Skeletal muscle tissue (tissue), 4 donors: ENCODE measurements around the gene C10orf143. TPM values are rescaled to one million over a fixed set of nuclear protein-coding genes. Genes with fewer than 3 reads are reported as not detected.

Experiments
- H3K27ac ChIP-seq: one replicate; pipeline ENCODE4 v1.7.0; 2013; ENCODE audit warnings: mild to moderate bottlenecking, low read depth, low read length, inconsistent platforms
- H3K27me3 ChIP-seq, 3 donors: one replicate each; pipeline ENCODE4 v1.7.0; 2013; ENCODE audit warnings: low read length in 3 of 3; ENCODE audit not compliant: control insufficient read depth in 3 of 3, insufficient read depth in 3 of 3
- H3K36me3 ChIP-seq, 3 donors: one replicate each; pipeline ENCODE4 v1.7.0; 2013; ENCODE audit warnings: low read length in 3 of 3; ENCODE audit not compliant: control insufficient read depth in 3 of 3, insufficient read depth in 3 of 3
- H3K4me1 ChIP-seq, 3 donors: one replicate each; pipeline ENCODE4 v1.7.0; 2013; ENCODE audit warnings: low read length in 3 of 3, mild to moderate bottlenecking in 3 of 3; ENCODE audit not compliant: control insufficient read depth in 3 of 3, insufficient read depth in 3 of 3
- H3K4me3 ChIP-seq, 3 donors: one replicate each; pipeline ENCODE4 v1.7.0; 2013; ENCODE audit warnings: low read length in 3 of 3
- H3K9ac ChIP-seq, 3 donors: one replicate each; pipeline ENCODE4 v1.7.0; 2013; ENCODE audit warnings: low read length in 3 of 3, mild to moderate bottlenecking in 3 of 3, moderate library complexity in 2 of 3, low read depth in 1 of 3
- H3K9me3 ChIP-seq, 3 donors: one replicate each; pipeline ENCODE4 v1.7.0; 2013; ENCODE audit warnings: low read length in 3 of 3; ENCODE audit not compliant: control insufficient read depth in 3 of 3
- total RNA-seq: library from RNA; depleted of rRNA; stranded (reverse); fragments of >200 nt; gene quantifications from one replicate; pipeline ENCODE4 v1.2.3, GENCODE V29; 2014
- donor health status: Osteomylitis.

C10orf143 gene
- total RNA-seq, 1 donor from 2014 or later: not detected

DNA sequence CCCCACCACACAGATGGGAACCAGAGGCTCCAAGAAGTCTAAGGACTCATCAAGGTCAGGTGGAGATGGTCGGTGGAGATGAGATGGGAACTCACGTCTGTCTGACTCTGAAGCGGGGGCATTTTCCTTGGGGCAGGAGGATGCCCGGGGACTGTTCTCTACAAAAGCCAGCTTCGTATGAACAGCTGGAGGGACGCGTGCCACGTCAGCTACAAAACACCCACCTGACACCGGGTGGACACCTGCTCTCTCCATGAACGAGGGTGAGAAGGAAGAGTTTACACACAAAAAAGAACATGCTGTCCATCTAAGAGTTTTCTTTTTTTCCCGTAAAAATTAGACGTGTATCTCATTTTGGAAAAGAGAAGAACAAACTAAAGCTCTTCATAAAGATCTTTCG lies 47.7 kb downstream of the C10orf143 start:
- H3K9ac ChIP-seq: no peak overlapping the region
- no peak overlapping the region for H3K27ac ChIP-seq
- H3K36me3 ChIP-seq: peaks cover 0 to 5% (median 2%) of the 10 kb centered on the region in 3 donors
- no peak overlapping the region for H3K4me3 ChIP-seq
- H3K4me1 ChIP-seq: peaks cover 0 to 5% (median 2%) of the 10 kb centered on the region in 3 donors
- H3K27me3 ChIP-seq: no peaks in the 10 kb centered on the region
- H3K9me3 ChIP-seq: no peaks in the 10 kb centered on the region

- Histone ChIP-seq H3K36me3 (peaks cover 0 to 3% (median 2%) of the 10 kb centered on the region in 3 donors), H3K27ac (no peak overlapping the region), H3K4me1 (peaks cover 0 to 5% (median 2%) of the 10 kb centered on the region in 3 donors), H3K9me3 (no peaks in the 10 kb centered on the region), H3K4me3 (no peak overlapping the region), H3K27me3 (no peaks in the 10 kb centered on the region), H3K9ac (no peak overlapping the region)
Observed at GRCh38 chr10:130062201-130062600, 48.4 kb downstream of the C10orf143 start.

DNA sequence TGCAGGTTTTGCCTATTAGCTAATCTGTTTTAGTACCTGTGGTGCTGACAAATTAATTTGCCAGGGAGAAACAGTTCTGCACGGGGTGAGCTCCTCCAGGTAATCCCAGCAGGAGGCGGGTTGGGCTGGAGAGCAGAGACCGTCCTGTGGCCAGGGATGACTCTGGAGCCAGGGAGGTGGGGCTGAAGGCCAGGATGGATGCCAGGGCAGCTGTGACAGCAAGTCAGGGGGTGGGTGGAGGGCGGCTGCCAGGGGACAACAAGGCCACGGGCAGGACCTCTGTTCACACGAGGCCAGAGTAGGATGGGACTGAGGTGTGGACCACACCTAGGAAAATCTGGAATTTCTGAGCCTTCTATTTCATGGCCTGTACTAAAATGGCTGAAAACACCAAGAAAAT lies 48.9 kb downstream of the C10orf143 start:
- H3K9ac ChIP-seq: no peak overlapping the region
- peaks cover 0 to 5% (median 2%) of the 10 kb centered on the region in 3 donors for H3K4me1 ChIP-seq
- H3K27ac ChIP-seq: no peak overlapping the region
- H3K4me3 ChIP-seq: no peak overlapping the region
- no peaks in the 10 kb centered on the region for H3K9me3 ChIP-seq
- H3K36me3 ChIP-seq: peaks cover 0 to 2% (median 2%) of the 10 kb centered on the region in 3 donors
- H3K27me3 ChIP-seq: no peaks in the 10 kb centered on the region

DNA sequence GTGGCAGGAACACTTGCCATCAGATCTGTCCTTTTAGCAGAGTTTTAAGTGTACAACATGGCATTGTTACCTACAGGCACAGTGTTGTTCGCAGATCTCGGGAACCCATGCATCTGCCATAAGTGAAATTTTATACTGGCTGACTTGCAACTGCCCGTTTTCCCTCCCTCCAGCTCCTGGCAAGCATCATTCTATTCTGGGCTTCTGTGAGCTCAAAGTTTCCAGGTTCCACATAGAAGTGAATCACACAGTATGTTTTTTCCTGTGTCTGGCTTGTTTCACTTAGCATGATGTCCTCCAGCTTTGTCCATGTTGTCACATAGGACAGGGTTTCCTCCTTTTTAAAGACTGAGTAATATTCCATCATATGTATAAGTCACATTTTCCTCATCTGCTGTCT lies 56.6 kb downstream of the C10orf143 start:
- Histone ChIP-seq H3K4me3 (no peak overlapping the region), H3K36me3 (no peaks in the 10 kb centered on the region), H3K27ac (no peak overlapping the region), H3K27me3 (peaks cover 2 to 4% (median 2%) of the 10 kb centered on the region in 3 donors), H3K9me3 (no peaks in the 10 kb centered on the region), H3K9ac (no peak overlapping the region), H3K4me1 (no peaks in the 10 kb centered on the region)

GRCh38 chr10:130053561-130053960 lies 57.1 kb downstream of the C10orf143 start:
- H3K9ac ChIP-seq: no peak overlapping the region
- H3K4me1 ChIP-seq: no peaks in the 10 kb centered on the region
- peaks cover 2 to 4% (median 2%) of the 10 kb centered on the region in 3 donors for H3K27me3 ChIP-seq
- H3K36me3 ChIP-seq: no peaks in the 10 kb centered on the region
- H3K4me3 ChIP-seq: no peak overlapping the region
- no peak overlapping the region for H3K27ac ChIP-seq
- no peaks in the 10 kb centered on the region for H3K9me3 ChIP-seq

DNA sequence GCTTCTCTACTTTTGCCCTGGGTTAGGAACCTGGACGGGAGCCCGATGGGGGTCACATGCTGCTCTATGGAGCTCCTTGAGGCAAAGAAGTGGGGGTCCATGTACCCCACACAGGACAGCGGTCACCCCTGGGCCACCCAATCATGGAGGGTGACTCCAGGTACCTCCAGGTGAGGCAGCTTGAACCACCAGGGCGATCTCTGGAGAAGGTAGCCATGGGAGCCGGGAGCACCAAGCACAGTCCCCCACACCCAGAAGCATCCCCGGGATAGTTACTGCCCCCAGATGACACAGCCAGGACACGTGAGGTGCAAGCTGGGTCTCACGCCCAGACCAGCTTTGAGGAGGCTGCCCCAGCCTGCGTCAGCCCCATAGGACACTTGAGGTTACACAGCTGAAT lies 58.4 kb downstream of the C10orf143 start:
- H3K4me3 ChIP-seq: no peak overlapping the region
- H3K9ac ChIP-seq: no peak overlapping the region
- H3K27me3 ChIP-seq: peaks cover 2 to 4% (median 2%) of the 10 kb centered on the region in 3 donors
- no peaks in the 10 kb centered on the region for H3K36me3 ChIP-seq
- H3K9me3 ChIP-seq: no peaks in the 10 kb centered on the region
- H3K4me1 ChIP-seq: no peaks in the 10 kb centered on the region
- no peak overlapping the region for H3K27ac ChIP-seq

DNA sequence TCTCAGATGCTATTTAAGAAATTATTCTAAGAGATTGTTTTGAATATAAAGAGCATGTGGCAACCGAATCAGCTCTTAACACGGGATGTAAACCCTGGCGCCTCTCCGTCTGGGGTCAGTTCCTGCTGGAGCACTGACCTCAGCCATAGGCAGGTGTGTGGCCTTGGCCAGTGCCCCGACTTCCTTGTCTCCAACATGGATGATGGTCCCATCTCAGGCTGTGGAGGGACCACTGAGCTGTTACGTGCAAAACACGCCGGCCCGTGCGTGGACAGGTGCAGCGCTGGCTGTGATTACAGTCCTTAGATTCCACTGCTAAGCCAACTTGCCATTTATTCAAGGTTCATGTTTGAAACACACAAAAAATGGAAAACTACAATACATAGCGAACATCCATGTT lies 59.9 kb downstream of the C10orf143 start:
- Histone ChIP-seq H3K4me1 (no peaks in the 10 kb centered on the region), H3K4me3 (no peak overlapping the region), H3K9me3 (no peaks in the 10 kb centered on the region), H3K36me3 (no peaks in the 10 kb centered on the region), H3K27ac (no peak overlapping the region), H3K27me3 (peaks cover 2 to 8% (median 3%) of the 10 kb centered on the region in 3 donors), H3K9ac (no peak overlapping the region)

GRCh38 chr10:130049987-130050386 lies 60.6 kb downstream of the C10orf143 start:
- H3K4me3 ChIP-seq: no peak overlapping the region
- no peak overlapping the region for H3K27ac ChIP-seq
- H3K36me3 ChIP-seq: no peaks in the 10 kb centered on the region
- no peaks in the 10 kb centered on the region for H3K4me1 ChIP-seq
- no peaks in the 10 kb centered on the region for H3K9me3 ChIP-seq
- no peak overlapping the region for H3K9ac ChIP-seq
- peaks cover 2 to 10% (median 8%) of the 10 kb centered on the region in 3 donors for H3K27me3 ChIP-seq

DNA sequence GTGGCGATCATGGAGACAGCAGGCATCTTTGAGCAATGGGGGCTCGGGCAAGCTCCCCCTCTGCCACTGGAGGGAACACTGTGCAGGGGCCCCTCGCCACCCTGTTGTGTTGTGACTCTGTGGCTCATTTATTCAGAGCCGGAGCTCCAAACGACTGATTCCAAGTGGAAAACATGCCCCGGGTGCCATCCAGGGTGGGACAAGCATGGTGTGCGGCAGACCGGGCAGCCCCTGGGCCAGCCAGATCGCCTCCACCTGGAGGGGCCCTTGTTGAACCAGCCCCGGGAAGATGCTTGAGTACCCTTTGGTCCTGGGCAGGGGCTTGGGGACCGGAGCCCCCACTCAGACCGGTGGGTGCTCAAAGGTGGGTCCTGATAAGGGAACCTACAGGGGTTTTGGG lies 61.4 kb downstream of the C10orf143 start:
- Histone ChIP-seq H3K4me1 (no peaks in the 10 kb centered on the region), H3K36me3 (no peaks in the 10 kb centered on the region), H3K4me3 (no peak overlapping the region), H3K9ac (no peak overlapping the region), H3K9me3 (no peaks in the 10 kb centered on the region), H3K27me3 (peaks cover 2 to 15% (median 14%) of the 10 kb centered on the region in 3 donors), H3K27ac (no peak overlapping the region)

GRCh38 chr10:130048081-130048480 lies 62.5 kb downstream of the C10orf143 start:
- H3K4me3 ChIP-seq: no peak overlapping the region
- no peaks in the 10 kb centered on the region for H3K36me3 ChIP-seq
- peaks cover 2 to 23% (median 10%) of the 10 kb centered on the region in 3 donors for H3K27me3 ChIP-seq
- no peak overlapping the region for H3K27ac ChIP-seq
- no peak overlapping the region for H3K9ac ChIP-seq
- no peaks in the 10 kb centered on the region for H3K9me3 ChIP-seq
- no peaks in the 10 kb centered on the region for H3K4me1 ChIP-seq
